Measurements from ENCODE around the gene CHEK1. TPM values are rescaled to one million over a fixed set of nuclear protein-coding genes. Genes with fewer than 3 reads are reported as not detected.
"Not testable (repeated sequence)": the region's sequence is repeated elsewhere in the genome, so short reads cannot be mapped to it uniquely, and the experiment has no call there.

CHEK1 gene
- total RNA-seq = 1 to 10 TPM in 3 of 4 donors, under 1 TPM in 1; 0.94 to 3.0 (median 2.2) TPM

- no peak for ATAC-seq
- TF ChIP-seq, protein P1, sequence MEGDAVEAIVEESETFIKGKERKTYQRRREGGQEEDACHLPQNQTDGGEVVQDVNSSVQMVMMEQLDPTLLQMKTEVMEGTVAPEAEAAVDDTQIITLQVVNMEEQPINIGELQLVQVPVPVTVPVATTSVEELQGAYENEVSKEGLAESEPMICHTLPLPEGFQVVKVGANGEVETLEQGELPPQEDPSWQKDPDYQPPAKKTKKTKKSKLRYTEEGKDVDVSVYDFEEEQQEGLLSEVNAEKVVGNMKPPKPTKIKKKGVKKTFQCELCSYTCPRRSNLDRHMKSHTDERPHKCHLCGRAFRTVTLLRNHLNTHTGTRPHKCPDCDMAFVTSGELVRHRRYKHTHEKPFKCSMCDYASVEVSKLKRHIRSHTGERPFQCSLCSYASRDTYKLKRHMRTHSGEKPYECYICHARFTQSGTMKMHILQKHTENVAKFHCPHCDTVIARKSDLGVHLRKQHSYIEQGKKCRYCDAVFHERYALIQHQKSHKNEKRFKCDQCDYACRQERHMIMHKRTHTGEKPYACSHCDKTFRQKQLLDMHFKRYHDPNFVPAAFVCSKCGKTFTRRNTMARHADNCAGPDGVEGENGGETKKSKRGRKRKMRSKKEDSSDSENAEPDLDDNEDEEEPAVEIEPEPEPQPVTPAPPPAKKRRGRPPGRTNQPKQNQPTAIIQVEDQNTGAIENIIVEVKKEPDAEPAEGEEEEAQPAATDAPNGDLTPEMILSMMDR (IDR thresholded peaks at IDR 0.05) = no peak
- TF ChIP-seq POLR2AphosphoS5 (IDR thresholded peaks at IDR 0.05) = no peak
- TF ChIP-seq EP300 (IDR thresholded peaks at IDR 0.05) = no peak
- TF ChIP-seq POLR2A (IDR thresholded peaks at IDR 0.05) = no peak
- WGBS, 2 donors (ENCODE audit: low coverage in 1 of 2) = 47 to 54% methylated on average over 9 of the region's 9 CpGs
- Histone ChIP-seq H3K27ac (peak within 1 kb of the TSS; percentile 64 to 96 (median 95)), H3K27me3 (no peaks in the 10 kb centered on the region), H3K4me1 (peaks cover 3 to 37% (median 7%) of the 10 kb centered on the region in 3 donors), H3K9me3 (no peaks in the 10 kb centered on the region), H3K36me3 (peaks cover 2 to 24% of the 10 kb centered on the region in 2 donors), H3K4me3 (peak within 1 kb of the TSS; percentile 44 to 75)
Measured at GRCh38 chr11:125624756-125625213, at the start of gene CHEK1. Gene CHEK1, plus strand, starts transcription at chr11:125625163. Its CDS starts 1,606 bp downstream, at chr11:125626769.

DNA sequence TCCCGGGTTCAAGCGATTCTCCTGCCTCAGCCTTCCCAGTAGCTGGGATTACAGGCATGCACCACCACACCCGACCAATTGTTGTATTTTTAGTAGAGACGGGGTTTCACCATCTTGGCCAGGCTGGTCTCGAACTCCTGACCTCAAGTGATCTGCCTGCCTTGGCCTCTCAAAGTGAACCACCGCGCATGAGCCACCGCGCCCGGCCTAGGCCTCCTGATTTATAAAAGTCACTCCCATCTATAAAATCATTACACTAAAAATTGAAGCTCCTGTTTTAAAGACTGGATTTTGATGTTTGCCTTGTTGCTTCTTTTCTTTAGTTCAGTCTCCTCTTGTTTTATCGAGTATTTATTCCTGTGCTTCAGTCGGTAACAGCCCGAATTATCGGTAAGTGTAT is 47.8 kb upstream of the CHEK1 start:
- not testable (repeated sequence) for ATAC-seq, H3K9me3 ChIP-seq, H3K4me3 ChIP-seq, H3K27ac ChIP-seq, H3K27me3 ChIP-seq, H3K4me1 ChIP-seq
- WGBS, 2 donors (ENCODE audit: low coverage in 1 of 2) = 92 to 95% methylated on average over 11 to 14 of the region's 14 CpGs
- H3K36me3 ChIP-seq = peaks cover 0 to 94% of the 10 kb centered on the region in 2 donors

GRCh38 chr11:125578783-125579182 is 46.2 kb upstream of the CHEK1 start:
- TF ChIP-seq POLR2AphosphoS5 (IDR thresholded peaks at IDR 0.05) (no peak), POLR2A (IDR thresholded peaks at IDR 0.05) (no peak), EP300 (IDR thresholded peaks at IDR 0.05) (no peak)
- TF ChIP-seq, protein P1 (IDR thresholded peaks at IDR 0.05) = no peak
- Histone ChIP-seq H3K4me3 (no peak overlapping the region), H3K9me3 (no peaks in the 10 kb centered on the region), H3K4me1 (no peaks in the 10 kb centered on the region), H3K36me3 (peaks cover 0 to 100% of the 10 kb centered on the region in 2 donors), H3K27me3 (no peaks in the 10 kb centered on the region), H3K27ac (no peak overlapping the region)
- WGBS, 2 donors (ENCODE audit: low coverage in 1 of 2) = 94% methylated on average over 2 of the region's 2 CpGs
- ATAC-seq = no peak

DNA sequence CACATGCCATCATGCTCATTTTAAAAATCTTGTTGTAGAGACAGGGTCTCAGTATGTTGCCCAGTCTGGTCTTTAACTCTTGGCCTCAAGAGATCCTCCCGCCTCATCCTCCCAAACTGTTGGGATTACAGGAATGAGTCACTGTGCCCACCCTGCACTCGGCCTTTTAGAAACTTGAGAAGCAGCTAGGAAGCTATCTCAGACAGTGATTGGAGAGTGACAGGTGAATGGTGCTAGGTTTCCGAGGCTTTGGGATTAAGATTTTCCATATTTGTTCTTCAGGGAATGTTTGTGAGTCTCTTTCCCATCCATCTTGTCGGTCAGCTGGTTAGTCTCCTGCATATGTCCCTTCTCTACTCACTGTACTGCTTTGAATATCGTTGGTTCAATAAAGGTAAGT is 45.2 kb upstream of the CHEK1 start:
- Histone ChIP-seq H3K36me3 (peaks cover 0 to 100% of the 10 kb centered on the region in 2 donors), H3K9me3 (no peaks in the 10 kb centered on the region), H3K4me1 (no peaks in the 10 kb centered on the region), H3K27me3 (no peaks in the 10 kb centered on the region), H3K27ac (no peak overlapping the region), H3K4me3 (no peak overlapping the region)
- no peak for ATAC-seq
- 93 to 97% methylated on average over 3 to 5 of the region's 5 CpGs for WGBS, 2 donors (ENCODE audit: low coverage in 1 of 2)
- TF ChIP-seq EP300 (IDR thresholded peaks at IDR 0.05) = no peak
- TF ChIP-seq POLR2AphosphoS5 (IDR thresholded peaks at IDR 0.05) = no peak
- TF ChIP-seq POLR2A (IDR thresholded peaks at IDR 0.05) = no peak
- TF ChIP-seq, protein P1 (IDR thresholded peaks at IDR 0.05) = no peak

DNA sequence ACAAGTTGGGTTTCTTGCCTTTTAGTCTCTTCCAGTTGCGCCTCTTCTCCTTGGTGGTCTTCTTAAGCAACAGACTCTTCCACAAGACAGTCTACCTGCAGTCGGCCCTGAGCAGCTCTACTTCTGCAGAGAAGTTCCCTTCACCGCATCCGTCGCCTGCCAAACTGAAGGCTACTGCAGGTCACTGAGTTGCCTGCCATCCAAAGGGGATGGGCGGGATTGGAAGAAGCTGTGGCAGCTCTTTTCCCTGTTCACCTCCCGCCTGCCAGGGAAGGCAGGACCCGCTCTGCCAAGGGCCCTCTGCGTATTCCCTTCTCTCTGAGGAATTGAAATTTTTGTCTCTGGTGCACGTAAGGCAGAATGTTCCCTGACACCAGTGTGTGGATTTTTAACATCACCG is 41.5 kb upstream of the CHEK1 start:
- no peaks in the 10 kb centered on the region for H3K4me1 ChIP-seq
- H3K36me3 ChIP-seq = peaks cover 0 to 71% of the 10 kb centered on the region in 2 donors
- WGBS, 2 donors (ENCODE audit: low coverage in 1 of 2) = 100% methylated on average over 2 to 6 of the region's 11 CpGs
- no peak overlapping the region for H3K4me3 ChIP-seq
- ATAC-seq = no peak
- TF ChIP-seq POLR2A (IDR thresholded peaks at IDR 0.05) (no peak), EP300 (IDR thresholded peaks at IDR 0.05) (no peak), POLR2AphosphoS5 (IDR thresholded peaks at IDR 0.05) (no peak)
- TF ChIP-seq, protein P1 (IDR thresholded peaks at IDR 0.05) = no peak
- H3K27ac ChIP-seq = no peak overlapping the region
- H3K9me3 ChIP-seq = no peaks in the 10 kb centered on the region
- no peaks in the 10 kb centered on the region for H3K27me3 ChIP-seq
